Neural crest cell (in vitro differentiated cells): ENCODE results near the gene BAIAP2L1. TPM values are rescaled to one million over a fixed set of nuclear protein-coding genes. Genes with fewer than 3 reads are reported as not detected.

Experiments
- DNase-seq: peaks from one replicate; pipeline ENCODE4 v3.0.0; 2021; ENCODE audit warnings: low read depth, mixed read lengths, low spot score
- H3K27ac Mint-ChIP-seq: one replicate; pipeline ENCODE4 v1.8.0; 2021; ENCODE audit warnings: mild to moderate bottlenecking, mixed read lengths; ENCODE audit not compliant: unreplicated experiment
- H3K27me3 Mint-ChIP-seq: 2 replicates; pipeline ENCODE4 v1.8.0; 2021; ENCODE audit warnings: low read depth, mild to moderate bottlenecking, mixed read lengths
- H3K36me3 Mint-ChIP-seq: 2 replicates; pipeline ENCODE4 v1.8.0; 2021; ENCODE audit warnings: low read depth, mild to moderate bottlenecking, mixed read lengths
- H3K4me1 Mint-ChIP-seq: 2 replicates; pipeline ENCODE4 v1.8.0; 2021; ENCODE audit warnings: mixed read lengths
- H3K4me3 Mint-ChIP-seq: one replicate; pipeline ENCODE4 v1.8.0; 2021; ENCODE audit warnings: mild to moderate bottlenecking, mixed read lengths
- H3K9me3 Mint-ChIP-seq: 2 replicates; pipeline ENCODE4 v1.8.0; 2021; ENCODE audit warnings: mixed read lengths
- total RNA-seq: library from RNA; stranded (reverse); gene quantifications from 2 replicates; pipeline ENCODE4 v1.2.1, GENCODE V29; 2021
- TF ChIP-seq, protein P1 (sequence below): fragments of 200-600 bp; sonication (generic); conservative IDR thresholded peaks from 2 replicates; pipeline ENCODE4 v1.5.0; 2021; ENCODE audit warnings: antibody characterized with exemption, mild to moderate bottlenecking

The BAIAP2L1 gene
- total RNA-seq, 1 donor from 2014 or later: 1.5 TPM

- no peak overlapping the region for H3K27ac Mint-ChIP-seq
- H3K4me1 Mint-ChIP-seq: peaks cover 5% of the 10 kb centered on the region
- TF ChIP-seq, protein P1, sequence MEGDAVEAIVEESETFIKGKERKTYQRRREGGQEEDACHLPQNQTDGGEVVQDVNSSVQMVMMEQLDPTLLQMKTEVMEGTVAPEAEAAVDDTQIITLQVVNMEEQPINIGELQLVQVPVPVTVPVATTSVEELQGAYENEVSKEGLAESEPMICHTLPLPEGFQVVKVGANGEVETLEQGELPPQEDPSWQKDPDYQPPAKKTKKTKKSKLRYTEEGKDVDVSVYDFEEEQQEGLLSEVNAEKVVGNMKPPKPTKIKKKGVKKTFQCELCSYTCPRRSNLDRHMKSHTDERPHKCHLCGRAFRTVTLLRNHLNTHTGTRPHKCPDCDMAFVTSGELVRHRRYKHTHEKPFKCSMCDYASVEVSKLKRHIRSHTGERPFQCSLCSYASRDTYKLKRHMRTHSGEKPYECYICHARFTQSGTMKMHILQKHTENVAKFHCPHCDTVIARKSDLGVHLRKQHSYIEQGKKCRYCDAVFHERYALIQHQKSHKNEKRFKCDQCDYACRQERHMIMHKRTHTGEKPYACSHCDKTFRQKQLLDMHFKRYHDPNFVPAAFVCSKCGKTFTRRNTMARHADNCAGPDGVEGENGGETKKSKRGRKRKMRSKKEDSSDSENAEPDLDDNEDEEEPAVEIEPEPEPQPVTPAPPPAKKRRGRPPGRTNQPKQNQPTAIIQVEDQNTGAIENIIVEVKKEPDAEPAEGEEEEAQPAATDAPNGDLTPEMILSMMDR: no peak
- no peaks in the 10 kb centered on the region for H3K36me3 Mint-ChIP-seq
- DNase-seq: no peak
- no peaks in the 10 kb centered on the region for H3K9me3 Mint-ChIP-seq
- no peak overlapping the region for H3K4me3 Mint-ChIP-seq
- peaks cover 38% of the 10 kb centered on the region for H3K27me3 Mint-ChIP-seq
Measured at GRCh38 chr7:98396768-98397167, 4.1 kb downstream of the BAIAP2L1 start.

GRCh38 chr7:98395951-98396350 is 4.9 kb downstream of the BAIAP2L1 start:
- no peak overlapping the region for H3K27ac Mint-ChIP-seq
- H3K9me3 Mint-ChIP-seq: no peaks in the 10 kb centered on the region
- no peak overlapping the region for H3K4me3 Mint-ChIP-seq
- TF ChIP-seq, protein P1: no peak
- DNase-seq: no peak
- H3K4me1 Mint-ChIP-seq: peaks cover 5% of the 10 kb centered on the region
- H3K27me3 Mint-ChIP-seq: peaks cover 33% of the 10 kb centered on the region
- H3K36me3 Mint-ChIP-seq: no peaks in the 10 kb centered on the region

- Mint-ChIP-seq H3K27ac (no peak overlapping the region), H3K4me1 (peaks cover 5% of the 10 kb centered on the region), H3K27me3 (peaks cover 33% of the 10 kb centered on the region), H3K36me3 (no peaks in the 10 kb centered on the region), H3K9me3 (no peaks in the 10 kb centered on the region), H3K4me3 (no peak overlapping the region)
- no peak for DNase-seq
- TF ChIP-seq, protein P1: no peak
Measured at GRCh38 chr7:98395481-98395880, 5.4 kb downstream of the BAIAP2L1 start.

GRCh38 chr7:98394377-98394836 is 6.5 kb downstream of the BAIAP2L1 start:
- no peak overlapping the region for H3K4me3 Mint-ChIP-seq
- TF ChIP-seq, protein P1: no peak
- no peaks in the 10 kb centered on the region for H3K36me3 Mint-ChIP-seq
- no peak overlapping the region for H3K27ac Mint-ChIP-seq
- peaks cover 26% of the 10 kb centered on the region for H3K27me3 Mint-ChIP-seq
- no peak for DNase-seq
- H3K4me1 Mint-ChIP-seq: no peaks in the 10 kb centered on the region
- H3K9me3 Mint-ChIP-seq: no peaks in the 10 kb centered on the region

GRCh38 chr7:98387544-98388226 is 13.2 kb downstream of the BAIAP2L1 start:
- Mint-ChIP-seq H3K4me1 (no peaks in the 10 kb centered on the region), H3K27me3 (no peaks in the 10 kb centered on the region), H3K4me3 (no peak overlapping the region), H3K36me3 (no peaks in the 10 kb centered on the region), H3K27ac (no peak overlapping the region), H3K9me3 (no peaks in the 10 kb centered on the region)
- TF ChIP-seq, protein P1: no peak
- DNase-seq: no peak
